K562 (cell line): ENCODE data around the gene HSF4. TPM values are rescaled to one million over a fixed set of nuclear protein-coding genes. Genes with fewer than 3 reads are reported as not detected.

Experiments
- CBX8 ChIP-seq: fragments of 200-600 bp; sonication (generic); IDR thresholded peaks from 2 replicates; pipeline ENCODE4 v1.6.1; 2012; ENCODE audit warnings: borderline replicate concordance, mixed run types, low read depth, mild to moderate bottlenecking, moderate library complexity, mixed read lengths, low read length, control low read depth, inconsistent platforms; ENCODE audit not compliant: poor library complexity, severe bottlenecking; ENCODE audit errors: extremely low read depth
- EP400 ChIP-seq: fragments of 450-650 bp; IDR thresholded peaks from 2 replicates; pipeline ENCODE4 v1.6.1; 2017; ENCODE audit warnings: antibody characterized with exemption, mild to moderate bottlenecking, moderate library complexity
- FIP1L1 ChIP-seq: fragments of 200-400 bp; formaldehyde crosslinking; IDR thresholded peaks from 2 replicates; pipeline ENCODE4 v1.6.1; 2018; ENCODE audit warnings: mild to moderate bottlenecking, low read depth, low read length; ENCODE audit not compliant: poor library complexity, severe bottlenecking
- GATAD2B ChIP-seq: fragments of 450-650 bp; IDR thresholded peaks from 2 replicates; pipeline ENCODE4 v1.6.1; 2017; ENCODE audit warnings: mild to moderate bottlenecking, borderline replicate concordance
- HNRNPK ChIP-seq: fragments of 200-400 bp; formaldehyde crosslinking; IDR thresholded peaks from one replicate; pipeline ENCODE4 v1.6.1; 2018; ENCODE audit warnings: mild to moderate bottlenecking, low read depth, low read length; ENCODE audit not compliant: poor library complexity, severe bottlenecking
- RNF2 ChIP-seq: sonication (generic); IDR thresholded peaks from 2 replicates; pipeline ENCODE4 v1.6.1; 2016
- SOX6 ChIP-seq: fragments of 450-650 bp; IDR thresholded peaks from 2 replicates; pipeline ENCODE4 v1.6.1; 2014; ENCODE audit warnings: mild to moderate bottlenecking
- TEAD2 ChIP-seq: fragments of 450-650 bp; IDR thresholded peaks from 2 replicates; pipeline ENCODE4 v1.6.1; 2016; ENCODE audit warnings: missing genetic modification characterization, control low read depth, missing compliant biosample characterization
- U2AF1 ChIP-seq: fragments of 200-400 bp; formaldehyde crosslinking; optimal IDR thresholded peaks from 2 replicates; pipeline ENCODE3; 2017; ENCODE audit warnings: mild to moderate bottlenecking, low read depth, low read length, moderate library complexity
- ZEB2 ChIP-seq: fragments of 450-650 bp; IDR thresholded peaks from 2 replicates; pipeline ENCODE4 v1.6.1; 2016
- ZNF140 ChIP-seq: fragments of 250-450 bp; sonication (Bioruptor Pico); IDR thresholded peaks from 2 replicates; pipeline ENCODE4 v1.8.0; 2021; ENCODE audit warnings: moderate library complexity, mild to moderate bottlenecking, inconsistent platforms
- ZNF324 ChIP-seq: fragments of 250-450 bp; sonication (Bioruptor Pico); IDR thresholded peaks from 2 replicates; pipeline ENCODE4 v1.4.0; 2020; ENCODE audit warnings: mild to moderate bottlenecking
- ZSCAN29 ChIP-seq: fragments of 450-650 bp; IDR thresholded peaks from 2 replicates; pipeline ENCODE4 v1.6.1; 2017
- polyA plus RNA-seq, 8 experiments: library from polyadenylated mRNA; depleted of rRNA in 4 of 8; stranded (reverse) in 5 of 8; unstranded in 3 of 8; fragments of >200 nt; fragmentation: Nextera tagmentation in 2 of 8; fragmentation: Illumina TruSeq in 1 of 8; extraction: Ambion mirVana in 2 of 8; extraction: Trizol in 1 of 8; gene quantifications; 2 replicates each; pipeline versions ENCODE4 v1.2.1 to v1.2.3, GENCODE V29; 2011 to 2014; ENCODE audit warnings: inconsistent platforms in 1 of 8, missing spikeins in 1 of 8
- total RNA-seq, 7 experiments: library from RNA; depleted of rRNA in 6 of 7; stranded (reverse); fragments of >200 nt in 6 of 7; fragmentation: Illumina TruSeq in 2 of 7; extraction: Trizol in 2 of 7; gene quantifications; 2 replicates each; pipeline versions ENCODE4 v1.2.1 to v1.2.3, GENCODE V29; 2011 to 2021; ENCODE audit warnings: low replicate concordance in 1 of 7
- TF ChIP-seq, protein P1 (sequence below): fragments of 200-800 bp; sonication (Bioruptor generic); IDR thresholded peaks from 2 replicates; pipeline ENCODE4 v1.6.1; 2017; ENCODE audit warnings: missing genetic modification characterization, missing compliant biosample characterization
- TF ChIP-seq, protein P2 (sequence below), 2 experiments: IDR thresholded peaks; 2 replicates each; pipeline ENCODE4 v1.6.1; 2011; ENCODE audit warnings: borderline replicate concordance in 1 of 2, control low read depth in 1 of 2, low read depth in 1 of 2, low read length in 1 of 2, mild to moderate bottlenecking in 1 of 2, mixed read lengths in 1 of 2, moderate library complexity in 1 of 2; ENCODE audit not compliant: insufficient read depth in 1 of 2, insufficient read length in 1 of 2, poor library complexity in 1 of 2, severe bottlenecking in 1 of 2; ENCODE audit errors: extremely low read depth in 1 of 2
- TF ChIP-seq, protein P3 (sequence below): fragments of 250-450 bp; sonication (Bioruptor Pico); IDR thresholded peaks from 2 replicates; pipeline ENCODE4 v1.9.0; 2021; ENCODE audit warnings: mild to moderate bottlenecking, inconsistent platforms
- TF ChIP-seq, protein P4 (sequence below): fragments of 250-450 bp; sonication (Bioruptor Pico); IDR thresholded peaks from 2 replicates; pipeline ENCODE4 v1.4.0; 2020; ENCODE audit warnings: borderline replicate concordance
- TF ChIP-seq, protein P5 (sequence below): sonication (generic); formaldehyde crosslinking; IDR thresholded peaks from 2 replicates; pipeline ENCODE4 v1.9.0; 2022; ENCODE audit warnings: mild to moderate bottlenecking, missing genetic modification reagents
- TF ChIP-seq, protein P6 (sequence below): sonication (generic); formaldehyde crosslinking; IDR thresholded peaks from 2 replicates; pipeline ENCODE4 v1.8.0; 2022; ENCODE audit warnings: mild to moderate bottlenecking, missing genetic modification reagents

The HSF4 gene
- total and polyA plus RNA-seq, 9 of the 15 experiments (the other 6 are each of a cell fraction or from before 2014, with no cell fraction given) = 0.50 to 35.4 (median 8.8) TPM; not detected in 1

DNA sequence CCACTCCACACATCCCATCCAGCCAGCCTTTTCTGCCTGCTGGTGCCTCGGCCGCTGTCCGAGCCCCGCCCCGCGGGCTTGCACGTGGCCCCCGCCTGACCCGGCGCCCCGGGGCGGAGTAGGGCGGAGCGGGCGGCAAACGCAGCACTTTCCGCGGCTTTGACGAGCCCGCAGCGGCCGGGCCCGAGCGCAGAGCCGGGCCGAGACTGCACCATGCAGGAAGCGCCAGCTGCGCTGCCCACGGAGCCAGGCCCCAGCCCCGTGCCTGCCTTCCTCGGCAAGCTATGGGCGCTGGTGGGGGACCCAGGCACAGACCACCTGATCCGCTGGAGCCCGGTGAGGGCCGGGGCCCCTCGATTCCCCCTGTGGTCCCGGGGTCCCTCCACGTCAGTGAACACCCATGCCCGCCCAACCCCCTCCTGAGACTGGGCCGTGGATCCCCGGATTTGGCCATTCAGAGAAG is at the start of gene HSF4 (continued):
- TF ChIP-seq ZEB2 (no peak), RNF2 (no peak), SOX6 (peak; percentile 52; the same call in 1 of the 2 replicates), FIP1L1 (peak; percentile 85), ZNF324 (CRISPR knock-in tag) (no peak), CBX8 (no peak), GATAD2B (0 out of 2 replicates have a peak, but pooled peaks have one; percentile 71), ZSCAN29 (no peak), ZNF140 (CRISPR knock-in tag) (no peak), U2AF1 (peak; percentile 61), TEAD2 (no peak), HNRNPK (peak; percentile 90), EP400 (no peak; the same call in 1 of the 2 replicates)
- TF ChIP-seq, protein P1, sequence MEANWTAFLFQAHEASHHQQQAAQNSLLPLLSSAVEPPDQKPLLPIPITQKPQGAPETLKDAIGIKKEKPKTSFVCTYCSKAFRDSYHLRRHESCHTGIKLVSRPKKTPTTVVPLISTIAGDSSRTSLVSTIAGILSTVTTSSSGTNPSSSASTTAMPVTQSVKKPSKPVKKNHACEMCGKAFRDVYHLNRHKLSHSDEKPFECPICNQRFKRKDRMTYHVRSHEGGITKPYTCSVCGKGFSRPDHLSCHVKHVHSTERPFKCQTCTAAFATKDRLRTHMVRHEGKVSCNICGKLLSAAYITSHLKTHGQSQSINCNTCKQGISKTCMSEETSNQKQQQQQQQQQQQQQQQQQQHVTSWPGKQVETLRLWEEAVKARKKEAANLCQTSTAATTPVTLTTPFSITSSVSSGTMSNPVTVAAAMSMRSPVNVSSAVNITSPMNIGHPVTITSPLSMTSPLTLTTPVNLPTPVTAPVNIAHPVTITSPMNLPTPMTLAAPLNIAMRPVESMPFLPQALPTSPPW = peak; percentile 82
- TF ChIP-seq, protein P2, sequence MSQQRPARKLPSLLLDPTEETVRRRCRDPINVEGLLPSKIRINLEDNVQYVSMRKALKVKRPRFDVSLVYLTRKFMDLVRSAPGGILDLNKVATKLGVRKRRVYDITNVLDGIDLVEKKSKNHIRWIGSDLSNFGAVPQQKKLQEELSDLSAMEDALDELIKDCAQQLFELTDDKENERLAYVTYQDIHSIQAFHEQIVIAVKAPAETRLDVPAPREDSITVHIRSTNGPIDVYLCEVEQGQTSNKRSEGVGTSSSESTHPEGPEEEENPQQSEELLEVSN (IDR thresholded peaks at IDR 0.05; ENCODE audit: borderline replicate concordance in 1 of 2, extremely low read depth in 1 of 2, insufficient read depth in 1 of 2, insufficient read length in 1 of 2, low read depth in 1 of 2, low read length in 1 of 2, poor library complexity in 1 of 2, severe bottlenecking in 1 of 2) = peak; percentile 96 to 100
- TF ChIP-seq, protein P3, sequence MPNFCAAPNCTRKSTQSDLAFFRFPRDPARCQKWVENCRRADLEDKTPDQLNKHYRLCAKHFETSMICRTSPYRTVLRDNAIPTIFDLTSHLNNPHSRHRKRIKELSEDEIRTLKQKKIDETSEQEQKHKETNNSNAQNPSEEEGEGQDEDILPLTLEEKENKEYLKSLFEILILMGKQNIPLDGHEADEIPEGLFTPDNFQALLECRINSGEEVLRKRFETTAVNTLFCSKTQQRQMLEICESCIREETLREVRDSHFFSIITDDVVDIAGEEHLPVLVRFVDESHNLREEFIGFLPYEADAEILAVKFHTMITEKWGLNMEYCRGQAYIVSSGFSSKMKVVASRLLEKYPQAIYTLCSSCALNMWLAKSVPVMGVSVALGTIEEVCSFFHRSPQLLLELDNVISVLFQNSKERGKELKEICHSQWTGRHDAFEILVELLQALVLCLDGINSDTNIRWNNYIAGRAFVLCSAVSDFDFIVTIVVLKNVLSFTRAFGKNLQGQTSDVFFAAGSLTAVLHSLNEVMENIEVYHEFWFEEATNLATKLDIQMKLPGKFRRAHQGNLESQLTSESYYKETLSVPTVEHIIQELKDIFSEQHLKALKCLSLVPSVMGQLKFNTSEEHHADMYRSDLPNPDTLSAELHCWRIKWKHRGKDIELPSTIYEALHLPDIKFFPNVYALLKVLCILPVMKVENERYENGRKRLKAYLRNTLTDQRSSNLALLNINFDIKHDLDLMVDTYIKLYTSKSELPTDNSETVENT (CRISPR knock-in tag) = peak; percentile 58; the same call in 1 of the 2 replicates
- TF ChIP-seq, protein P4, sequence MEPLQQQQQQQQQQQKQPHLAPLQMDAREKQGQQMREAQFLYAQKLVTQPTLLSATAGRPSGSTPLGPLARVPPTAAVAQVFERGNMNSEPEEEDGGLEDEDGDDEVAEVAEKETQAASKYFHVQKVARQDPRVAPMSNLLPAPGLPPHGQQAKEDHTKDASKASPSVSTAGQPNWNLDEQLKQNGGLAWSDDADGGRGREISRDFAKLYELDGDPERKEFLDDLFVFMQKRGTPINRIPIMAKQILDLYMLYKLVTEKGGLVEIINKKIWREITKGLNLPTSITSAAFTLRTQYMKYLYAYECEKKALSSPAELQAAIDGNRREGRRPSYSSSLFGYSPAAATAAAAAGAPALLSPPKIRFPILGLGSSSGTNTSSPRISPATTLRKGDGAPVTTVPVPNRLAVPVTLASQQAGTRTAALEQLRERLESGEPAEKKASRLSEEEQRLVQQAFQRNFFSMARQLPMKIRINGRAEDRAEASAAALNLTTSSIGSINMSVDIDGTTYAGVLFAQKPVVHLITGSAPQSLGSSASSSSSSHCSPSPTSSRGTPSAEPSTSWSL = no peak
- TF ChIP-seq, protein P5, sequence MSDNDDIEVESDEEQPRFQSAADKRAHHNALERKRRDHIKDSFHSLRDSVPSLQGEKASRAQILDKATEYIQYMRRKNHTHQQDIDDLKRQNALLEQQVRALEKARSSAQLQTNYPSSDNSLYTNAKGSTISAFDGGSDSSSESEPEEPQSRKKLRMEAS = peak; percentile 86
- TF ChIP-seq, protein P6, sequence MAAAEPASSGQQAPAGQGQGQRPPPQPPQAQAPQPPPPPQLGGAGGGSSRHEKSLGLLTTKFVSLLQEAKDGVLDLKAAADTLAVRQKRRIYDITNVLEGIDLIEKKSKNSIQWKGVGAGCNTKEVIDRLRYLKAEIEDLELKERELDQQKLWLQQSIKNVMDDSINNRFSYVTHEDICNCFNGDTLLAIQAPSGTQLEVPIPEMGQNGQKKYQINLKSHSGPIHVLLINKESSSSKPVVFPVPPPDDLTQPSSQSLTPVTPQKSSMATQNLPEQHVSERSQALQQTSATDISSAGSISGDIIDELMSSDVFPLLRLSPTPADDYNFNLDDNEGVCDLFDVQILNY (CRISPR knock-in tag) = no peak
